MM.1S (cell line): ENCODE measurements around the gene TXN2.

Experiments
- CTCF ChIP-seq: fragments of 300-600 bp; sonication (generic); IDR thresholded peaks from 2 replicates; pipeline ENCODE4 v1.5.1; 2016; ENCODE audit warnings: antibody characterized with exemption, low read length, mixed read lengths
- EZH2 ChIP-seq: fragments of 300-600 bp; sonication (generic); optimal IDR thresholded peaks from 2 replicates; pipeline ENCODE3; 2017; ENCODE audit warnings: low read depth, mild to moderate bottlenecking, antibody characterized with exemption, low read length, mixed read lengths

DNA sequence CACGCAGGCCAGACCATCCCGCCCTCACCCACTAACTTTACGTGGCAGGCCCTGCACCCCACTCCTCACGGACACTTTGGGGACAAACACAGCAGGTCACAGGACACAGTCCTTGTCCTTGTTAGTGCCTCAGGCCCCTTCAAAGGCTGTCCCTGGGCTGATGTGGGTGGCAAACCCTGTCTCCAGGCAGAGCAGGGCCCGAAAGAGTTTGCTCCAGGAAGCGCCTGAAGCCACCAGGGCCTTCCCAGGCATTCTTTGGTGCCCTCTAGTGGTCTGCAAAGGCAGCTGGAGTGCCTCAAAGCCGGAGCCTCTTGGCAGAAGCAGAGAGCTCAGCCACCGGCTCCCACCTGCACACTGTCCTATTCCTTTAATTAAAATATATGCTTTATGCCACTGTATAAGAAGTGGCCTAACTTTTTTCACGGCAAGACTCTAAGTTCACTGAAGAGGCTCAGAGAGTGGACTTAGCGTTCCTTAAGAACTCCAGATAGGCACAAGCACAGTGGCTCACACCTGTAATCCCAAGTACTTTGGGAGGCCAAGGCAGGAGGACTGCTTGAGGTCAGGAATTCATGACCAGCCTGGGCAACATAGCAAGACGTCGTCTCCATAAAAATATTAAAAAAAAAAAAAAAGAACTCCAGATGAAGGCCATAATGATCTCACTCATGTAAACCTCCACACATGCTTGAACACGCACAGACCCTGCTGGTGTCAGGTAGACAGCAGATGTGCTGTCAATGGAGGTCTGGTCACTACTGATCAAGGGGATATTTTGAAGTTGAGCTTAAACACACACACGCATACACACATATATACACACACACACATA, 11.1 kb downstream of the TXN2 start:
- TF ChIP-seq CTCF (peak; percentile 96), EZH2 (no peak)
